GM19452 (cell line): Measurements from ENCODE around the gene FAM163A.

Experiments
- ATAC-seq: cut with Tn5 transposase; IDR thresholded peaks from one replicate; pipeline ENCODE4 v1.9.1; 2021; ENCODE audit not compliant: unreplicated experiment

Gene FAM163A

GRCh38 chr1:179750630-179751029, 7.5 kb downstream of the FAM163A start:
- ATAC-seq = no peak

- ATAC-seq = no peak
Observed at GRCh38 chr1:179753061-179753460, 10.0 kb downstream of the FAM163A start.

GRCh38 chr1:179754041-179754624, 11.0 kb downstream of the FAM163A start:
- ATAC-seq = no peak

- ATAC-seq = no peak
Observed at GRCh38 chr1:179757933-179758332, 14.8 kb downstream of the FAM163A start.

GRCh38 chr1:179760521-179760920, 17.4 kb downstream of the FAM163A start:
- ATAC-seq = no peak

- no peak for ATAC-seq
Observed at GRCh38 chr1:179761296-179761695, 18.2 kb downstream of the FAM163A start.

- ATAC-seq = no peak
Observed at GRCh38 chr1:179761846-179762640, 19.0 kb downstream of the FAM163A start.

GRCh38 chr1:179767177-179767581, 24.1 kb downstream of the FAM163A start:
- ATAC-seq = no peak

GRCh38 chr1:179767996-179768395, 24.9 kb downstream of the FAM163A start:
- ATAC-seq = no peak

- no peak for ATAC-seq
Observed at GRCh38 chr1:179770887-179771502, 27.9 kb downstream of the FAM163A start.

GRCh38 chr1:179773264-179773663, 30.2 kb downstream of the FAM163A start:
- ATAC-seq = no peak

- no peak for ATAC-seq
Observed at GRCh38 chr1:179774000-179774399, 30.9 kb downstream of the FAM163A start.

- no peak for ATAC-seq
Observed at GRCh38 chr1:179774566-179774965, 31.5 kb downstream of the FAM163A start.

GRCh38 chr1:179775009-179775408, 31.9 kb downstream of the FAM163A start:
- ATAC-seq = no peak

GRCh38 chr1:179776831-179777230, 33.7 kb downstream of the FAM163A start:
- no peak for ATAC-seq

GRCh38 chr1:179777731-179778130, 34.6 kb downstream of the FAM163A start:
- no peak for ATAC-seq

- ATAC-seq = no peak
Observed at GRCh38 chr1:179779645-179780272, 36.7 kb downstream of the FAM163A start.

- ATAC-seq = no peak
Observed at GRCh38 chr1:179781962-179782361, 38.9 kb downstream of the FAM163A start.

GRCh38 chr1:179785031-179785431, 41.9 kb downstream of the FAM163A start:
- no peak for ATAC-seq

GRCh38 chr1:179785728-179786127, 42.6 kb downstream of the FAM163A start:
- no peak for ATAC-seq

- ATAC-seq = no peak
Observed at GRCh38 chr1:179786815-179787685, 44.0 kb downstream of the FAM163A start.
